ENCODE measurements around the gene TMBIM4. TPM values are rescaled to one million over a fixed set of nuclear protein-coding genes. Genes with fewer than 3 reads are reported as not detected.

The TMBIM4 gene
- total RNA-seq, 4 donors from 2014 or later: 92.2 to 156 (median 115) TPM

DNA sequence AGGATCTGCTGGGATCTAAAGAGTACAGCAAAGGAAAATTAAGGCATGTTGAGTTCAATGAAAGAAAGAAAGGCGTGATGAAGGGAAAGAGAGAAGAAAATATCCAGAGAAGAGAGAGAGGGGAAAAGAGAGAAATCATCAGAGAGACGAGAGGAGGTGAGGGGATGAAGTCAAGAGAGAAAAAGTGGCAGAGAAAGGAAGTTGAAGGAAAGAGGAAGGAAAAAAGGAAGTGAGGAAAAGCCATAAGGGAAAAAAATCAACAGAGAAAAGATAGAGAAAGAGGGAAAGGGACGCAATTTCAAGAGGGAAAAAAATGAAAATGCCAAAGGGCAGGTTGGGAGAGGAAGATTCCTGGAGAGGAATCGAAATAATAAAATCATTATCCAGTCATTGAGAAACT, 79.6 kb downstream of the TMBIM4 start:
- Histone ChIP-seq H3K27ac (replicated peaks in 1 of 4) (no peak overlapping the region), H3K4me1 (peaks cover 0 to 4% (median 2%) of the 10 kb centered on the region in 4 donors), H3K36me3 (no peaks in the 10 kb centered on the region), H3K9me3 (no peaks in the 10 kb centered on the region), H3K27me3 (no peaks in the 10 kb centered on the region), H3K4me3 (no peak overlapping the region)
- WGBS: 81% methylated on average over 4 of the region's 4 CpGs
- intact Hi-C loops (cut with DNase I): no loop called here
- no peak for DNase-seq (ENCODE audit: extremely low spot score)
- no peak for TF ChIP-seq EP300 (IDR thresholded peaks at IDR 0.05)
- TF ChIP-seq POLR2A (IDR thresholded peaks at IDR 0.05; ENCODE audit: low read depth): no peak
- TF ChIP-seq POLR2AphosphoS5 (IDR thresholded peaks at IDR 0.05): no peak
- TF ChIP-seq, protein P1, sequence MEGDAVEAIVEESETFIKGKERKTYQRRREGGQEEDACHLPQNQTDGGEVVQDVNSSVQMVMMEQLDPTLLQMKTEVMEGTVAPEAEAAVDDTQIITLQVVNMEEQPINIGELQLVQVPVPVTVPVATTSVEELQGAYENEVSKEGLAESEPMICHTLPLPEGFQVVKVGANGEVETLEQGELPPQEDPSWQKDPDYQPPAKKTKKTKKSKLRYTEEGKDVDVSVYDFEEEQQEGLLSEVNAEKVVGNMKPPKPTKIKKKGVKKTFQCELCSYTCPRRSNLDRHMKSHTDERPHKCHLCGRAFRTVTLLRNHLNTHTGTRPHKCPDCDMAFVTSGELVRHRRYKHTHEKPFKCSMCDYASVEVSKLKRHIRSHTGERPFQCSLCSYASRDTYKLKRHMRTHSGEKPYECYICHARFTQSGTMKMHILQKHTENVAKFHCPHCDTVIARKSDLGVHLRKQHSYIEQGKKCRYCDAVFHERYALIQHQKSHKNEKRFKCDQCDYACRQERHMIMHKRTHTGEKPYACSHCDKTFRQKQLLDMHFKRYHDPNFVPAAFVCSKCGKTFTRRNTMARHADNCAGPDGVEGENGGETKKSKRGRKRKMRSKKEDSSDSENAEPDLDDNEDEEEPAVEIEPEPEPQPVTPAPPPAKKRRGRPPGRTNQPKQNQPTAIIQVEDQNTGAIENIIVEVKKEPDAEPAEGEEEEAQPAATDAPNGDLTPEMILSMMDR (IDR thresholded peaks at IDR 0.05): no peak

DNA sequence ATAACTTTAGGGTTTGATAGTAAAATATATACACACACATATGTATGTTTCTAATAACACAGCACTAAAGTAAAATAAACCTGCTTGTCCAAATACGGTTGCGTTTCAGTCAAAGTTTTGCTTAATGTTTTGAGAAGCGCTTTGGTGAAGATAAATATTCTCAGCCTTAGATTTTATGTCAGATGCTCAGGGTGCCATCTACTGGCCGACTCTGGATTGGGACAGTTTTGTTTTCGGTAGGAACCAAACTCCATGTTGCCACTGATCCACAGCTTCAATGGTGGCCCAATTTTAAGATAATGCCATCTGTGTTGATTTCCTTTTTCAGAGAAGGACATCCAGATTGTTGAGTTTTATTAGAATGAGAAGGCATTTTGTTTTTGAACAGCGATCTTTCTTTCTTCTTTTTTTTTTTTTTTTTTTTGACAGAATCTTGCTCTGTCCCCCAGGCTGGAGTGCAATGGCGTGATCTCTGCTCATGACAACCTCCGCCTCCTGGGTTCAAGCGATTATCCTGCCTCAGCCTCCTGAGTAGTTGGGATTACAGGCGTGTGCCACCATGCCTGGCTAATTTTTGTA, 82.3 kb downstream of the TMBIM4 start:
- Histone ChIP-seq H3K9me3 (peaks cover 0 to 10% (median 5%) of the 10 kb centered on the region in 4 donors), H3K4me3 (no peak overlapping the region), H3K27me3 (no peaks in the 10 kb centered on the region), H3K4me1 (peaks cover 0 to 3% (median 0%) of the 10 kb centered on the region in 4 donors), H3K36me3 (no peaks in the 10 kb centered on the region), H3K27ac (replicated peaks in 1 of 4) (no peak overlapping the region)
- intact Hi-C loops (cut with DNase I): loop anchor here (2.0 to 5.0 kb wide), 3 partner anchors 485 to 1195 kb away; no protein-coding TSS in a partner anchor
- TF ChIP-seq EP300 (IDR thresholded peaks at IDR 0.05) (no peak), POLR2AphosphoS5 (IDR thresholded peaks at IDR 0.05) (no peak), POLR2A (IDR thresholded peaks at IDR 0.05; ENCODE audit: low read depth) (no peak)
- TF ChIP-seq, protein P1 (IDR thresholded peaks at IDR 0.05): peak; percentile 73 to 82 (median 74)
- no peak for DNase-seq (ENCODE audit: extremely low spot score)
- 33% methylated on average over 10 of the region's 10 CpGs for WGBS

DNA sequence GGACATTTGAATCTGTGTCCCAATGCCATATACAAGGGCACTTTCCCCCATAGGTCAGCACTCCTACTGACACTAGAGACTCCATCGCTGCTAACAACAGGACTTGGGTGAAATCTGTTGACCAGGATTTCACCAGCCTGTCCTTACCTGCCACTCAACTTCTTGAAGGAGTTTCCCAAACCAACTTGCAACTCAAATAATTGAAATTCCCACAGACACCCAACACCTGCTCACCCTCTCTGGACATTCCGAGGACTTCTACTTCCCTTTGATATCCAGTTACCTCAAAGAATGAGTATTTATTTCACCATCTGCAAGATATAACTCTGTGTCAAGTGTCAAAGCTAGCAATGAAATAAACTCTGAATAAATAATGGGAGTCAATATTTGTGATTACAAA, 83.8 kb downstream of the TMBIM4 start:
- H3K27ac ChIP-seq (replicated peaks in 1 of 4): no peak overlapping the region
- TF ChIP-seq POLR2AphosphoS5 (IDR thresholded peaks at IDR 0.05): no peak
- no peak for TF ChIP-seq POLR2A (IDR thresholded peaks at IDR 0.05; ENCODE audit: low read depth)
- TF ChIP-seq, protein P1 (IDR thresholded peaks at IDR 0.05): no peak
- no peak for TF ChIP-seq EP300 (IDR thresholded peaks at IDR 0.05)
- H3K4me3 ChIP-seq: no peak overlapping the region
- no peaks in the 10 kb centered on the region for H3K36me3 ChIP-seq
- intact Hi-C loops (cut with DNase I): loop anchor here (2.0 to 5.0 kb wide), 3 partner anchors 483 to 1194 kb away; no protein-coding TSS in a partner anchor
- H3K4me1 ChIP-seq: peaks cover 0 to 3% (median 0%) of the 10 kb centered on the region in 4 donors
- H3K9me3 ChIP-seq: peaks cover 0 to 10% (median 5%) of the 10 kb centered on the region in 4 donors
- 91% methylated on average over 2 of the region's 2 CpGs for WGBS
- DNase-seq (ENCODE audit: extremely low spot score): no peak
- H3K27me3 ChIP-seq: no peaks in the 10 kb centered on the region

Other genes starting within 250 kb of the TMBIM4 start
- gene LLPH, start 39.2 kb downstream of the TMBIM4 start, total RNA-seq: 10 to 100 TPM in 1 of 4 donors, 1 to 10 TPM in 3; 5.8 to 12.6 (median 7.8) TPM
- 10 to 100 TPM; 12.2 to 21.5 (median 13.6) TPM for gene IRAK3, start 19.2 kb upstream of the TMBIM4 start, total RNA-seq
- gene HELB, start 132.5 kb upstream of the TMBIM4 start, total RNA-seq: 1 to 10 TPM; 1.3 to 5.0 (median 1.9) TPM